COR-L47 (cell line): Measurements from ENCODE around the gene FGF14.

Source experiments
- DNase-seq: peaks from one replicate; lab custom pipeline; 2025; lab: John Stamatoyannopoulos, UW

The FGF14 gene

GRCh38 chr13:102250448-102250847, 151.4 kb downstream of the FGF14 start:
- no peak for DNase-seq

- DNase-seq, result no peak
Observed at GRCh38 chr13:102244607-102245227, 157.1 kb downstream of the FGF14 start.

- no peak for DNase-seq
Observed at GRCh38 chr13:102240110-102240509, 161.7 kb downstream of the FGF14 start.

- no peak for DNase-seq
Observed at GRCh38 chr13:102237230-102237629, 164.6 kb downstream of the FGF14 start.

GRCh38 chr13:102236830-102237229, 165.0 kb downstream of the FGF14 start:
- DNase-seq, result no peak

- no peak for DNase-seq
Observed at GRCh38 chr13:102236341-102236740, 165.5 kb downstream of the FGF14 start.

- no peak for DNase-seq
Observed at GRCh38 chr13:102235689-102236088, 166.2 kb downstream of the FGF14 start.

- no peak for DNase-seq
Observed at GRCh38 chr13:102234618-102235017, 167.2 kb downstream of the FGF14 start.

- peak; percentile 9 for DNase-seq
Observed at GRCh38 chr13:102233566-102234208, 168.2 kb downstream of the FGF14 start.

GRCh38 chr13:102231479-102231878, 170.4 kb downstream of the FGF14 start:
- no peak for DNase-seq

GRCh38 chr13:102227741-102228140, 174.1 kb downstream of the FGF14 start:
- DNase-seq, result no peak

GRCh38 chr13:102226591-102226990, 175.3 kb downstream of the FGF14 start:
- DNase-seq, result no peak

- DNase-seq, result no peak
Observed at GRCh38 chr13:102225892-102226291, 176.0 kb downstream of the FGF14 start.

GRCh38 chr13:102220681-102221228, 181.1 kb downstream of the FGF14 start:
- DNase-seq, result no peak

GRCh38 chr13:102214956-102215355, 186.9 kb downstream of the FGF14 start:
- no peak for DNase-seq

GRCh38 chr13:102212729-102213128, 189.1 kb downstream of the FGF14 start:
- no peak for DNase-seq

GRCh38 chr13:102208347-102208746, 193.5 kb downstream of the FGF14 start:
- DNase-seq, result no peak

- DNase-seq, result no peak
Observed at GRCh38 chr13:102207680-102208342, 194.0 kb downstream of the FGF14 start.

- peak; percentile 17 for DNase-seq
Observed at GRCh38 chr13:102203718-102204117, 198.1 kb downstream of the FGF14 start.

- DNase-seq, result no peak
Observed at GRCh38 chr13:102198418-102199311, 203.2 kb downstream of the FGF14 start.

- no peak for DNase-seq
Observed at GRCh38 chr13:102197193-102197592, 204.7 kb downstream of the FGF14 start.
